OCI-LY3 (cell line): Measurements from ENCODE around the gene PKD1.

Source experiments
- H2AFZ ChIP-seq: fragments of 200-600, 300-600 bp; shearing (Covaris generic); 2 replicates; pipeline ENCODE4 v1.6.0; 2014; ENCODE audit warnings: antibody characterized with exemption, low read depth, low read length
- H3K27ac ChIP-seq: fragments of 200-600, 300-600 bp; sonication (generic); 2 replicates; pipeline ENCODE4 v1.5.1; 2014; ENCODE audit warnings: mild to moderate bottlenecking, low read length, moderate library complexity, mixed read lengths
- H3K27me3 ChIP-seq: fragments of 200-600, 300-600 bp; sonication (generic); 2 replicates; pipeline ENCODE4 v1.6.1; 2014; ENCODE audit warnings: low read depth, low read length, mixed read lengths
- H3K36me3 ChIP-seq: fragments of 200-600, 300-600 bp; sonication (generic); replicated peaks from 2 replicates; pipeline ENCODE3; 2014; ENCODE audit warnings: low read depth, low read length, mixed read lengths
- H3K4me1 ChIP-seq: fragments of 300-600, 200-600 bp; sonication (generic); 2 replicates; pipeline ENCODE4 v1.6.1; 2014; ENCODE audit warnings: low read length, mixed read lengths
- H3K4me2 ChIP-seq: fragments of 200-600, 300-600 bp; sonication (generic); 2 replicates; pipeline ENCODE4 v1.6.1; 2014; ENCODE audit warnings: low read length, mixed read lengths
- H3K4me3 ChIP-seq: fragments of 300-600, 200-600 bp; sonication (generic); 2 replicates; pipeline ENCODE4 v1.5.1; 2014; ENCODE audit warnings: antibody characterized with exemption, mild to moderate bottlenecking, low read length, moderate library complexity
- H3K79me2 ChIP-seq: fragments of 300-600, 200-600 bp; shearing (Covaris generic); 2 replicates; pipeline ENCODE4 v1.6.1; 2014; ENCODE audit warnings: mild to moderate bottlenecking, low read length, mixed read lengths
- H3K9ac ChIP-seq: fragments of 300-600, 200-600 bp; shearing (Covaris generic); 2 replicates; pipeline ENCODE4 v1.6.0; 2014; ENCODE audit warnings: mild to moderate bottlenecking, low read length, moderate library complexity
- H3K9me3 ChIP-seq: fragments of 200-600, 300-600 bp; shearing (Covaris generic); 2 replicates; pipeline ENCODE4 v1.6.1; 2014; ENCODE audit warnings: low read length, mixed read lengths; ENCODE audit not compliant: insufficient read depth
- H4K20me1 ChIP-seq: fragments of 200-600, 300-600 bp; sonication (generic); 2 replicates; pipeline ENCODE4 v1.6.1; 2016; ENCODE audit warnings: low read length, mixed read lengths; ENCODE audit not compliant: insufficient read depth
- CTCF ChIP-seq: fragments of 200-600, 300-600 bp; sonication (generic); IDR thresholded peaks from 2 replicates; pipeline ENCODE4 v1.5.1; 2014; ENCODE audit warnings: antibody characterized with exemption, low read length, low read depth
- EZH2phosphoT487 ChIP-seq: fragments of 200-600 bp; shearing (Covaris generic); IDR thresholded peaks from 2 replicates; pipeline ENCODE4 v1.6.1; 2018; ENCODE audit warnings: antibody characterized with exemption, mixed run types, low read depth

The PKD1 gene

GRCh38 chr16:2066139-2066538 is 69.6 kb downstream of the PKD1 start:
- H3K27ac ChIP-seq: no peak overlapping the region
- H3K36me3 ChIP-seq: peaks cover 11% of the 10 kb centered on the region
- no peak overlapping the region for H3K4me2 ChIP-seq
- no peak overlapping the region for H3K4me3 ChIP-seq
- no peaks in the 10 kb centered on the region for H3K27me3 ChIP-seq
- no peak overlapping the region for H3K9ac ChIP-seq
- H3K9me3 ChIP-seq: no peaks in the 10 kb centered on the region
- H3K79me2 ChIP-seq: no peaks in the 10 kb centered on the region
- H2AFZ ChIP-seq: no peak overlapping the region
- no peaks in the 10 kb centered on the region for H3K4me1 ChIP-seq
- TF ChIP-seq EZH2phosphoT487 (no peak), CTCF (no peak)
- H4K20me1 ChIP-seq: no peaks in the 10 kb centered on the region

GRCh38 chr16:2064368-2064945 is 71.2 kb downstream of the PKD1 start:
- H3K27ac ChIP-seq: no peak overlapping the region
- H3K36me3 ChIP-seq: peaks cover 11% of the 10 kb centered on the region
- no peaks in the 10 kb centered on the region for H3K9me3 ChIP-seq
- no peak overlapping the region for H3K4me3 ChIP-seq
- H3K4me1 ChIP-seq: no peaks in the 10 kb centered on the region
- no peak for TF ChIP-seq CTCF
- H3K27me3 ChIP-seq: no peaks in the 10 kb centered on the region
- H2AFZ ChIP-seq: no peak overlapping the region
- H3K79me2 ChIP-seq: no peaks in the 10 kb centered on the region
- no peak overlapping the region for H3K9ac ChIP-seq
- no peaks in the 10 kb centered on the region for H4K20me1 ChIP-seq
- no peak overlapping the region for H3K4me2 ChIP-seq

- no peak overlapping the region for H3K4me2 ChIP-seq
- no peaks in the 10 kb centered on the region for H3K27me3 ChIP-seq
- no peak overlapping the region for H3K4me3 ChIP-seq
- no peaks in the 10 kb centered on the region for H3K9me3 ChIP-seq
- no peak overlapping the region for H3K27ac ChIP-seq
- no peaks in the 10 kb centered on the region for H3K4me1 ChIP-seq
- peaks cover 11% of the 10 kb centered on the region for H3K36me3 ChIP-seq
- TF ChIP-seq EZH2phosphoT487 (no peak), CTCF (no peak)
- H4K20me1 ChIP-seq: no peaks in the 10 kb centered on the region
- H3K79me2 ChIP-seq: no peaks in the 10 kb centered on the region
- no peak overlapping the region for H3K9ac ChIP-seq
- no peak overlapping the region for H2AFZ ChIP-seq
Observed at GRCh38 chr16:2063861-2064260, 71.8 kb downstream of the PKD1 start.

GRCh38 chr16:2062801-2063200 is 72.9 kb downstream of the PKD1 start:
- Histone ChIP-seq H3K27ac (no peak overlapping the region), H3K36me3 (peaks cover 11% of the 10 kb centered on the region), H3K79me2 (no peaks in the 10 kb centered on the region), H4K20me1 (no peaks in the 10 kb centered on the region), H3K4me3 (no peak overlapping the region), H2AFZ (no peak overlapping the region), H3K9ac (no peak overlapping the region), H3K4me1 (no peaks in the 10 kb centered on the region), H3K4me2 (no peak overlapping the region), H3K9me3 (no peaks in the 10 kb centered on the region), H3K27me3 (no peaks in the 10 kb centered on the region)
- TF ChIP-seq EZH2phosphoT487 (no peak), CTCF (no peak)
